ENCODE data around the gene SRGAP3.

DNA sequence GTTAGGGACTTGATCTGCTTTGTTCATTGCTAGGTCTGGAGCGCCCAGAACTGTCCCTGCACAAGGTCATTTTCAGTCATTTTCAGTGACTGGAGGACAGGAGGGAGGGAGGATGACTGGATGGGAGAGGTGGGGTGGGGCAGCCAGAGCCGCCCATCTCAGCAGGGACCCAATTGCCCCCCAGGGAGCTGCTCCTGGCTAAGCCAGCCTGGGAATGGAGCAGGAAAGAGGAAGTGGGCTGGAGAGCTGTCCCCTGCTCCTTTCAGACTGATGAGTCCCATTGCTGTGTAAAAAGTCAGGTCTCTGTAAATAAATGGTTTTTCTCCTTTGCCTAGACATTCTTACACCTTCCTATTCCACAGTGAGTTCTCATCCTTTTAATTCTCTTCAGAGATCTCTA, 187.8 kb downstream of the SRGAP3 start:
- TF ChIP-seq POLR2AphosphoS5 (IDR thresholded peaks at IDR 0.05) (no peak), EP300 (IDR thresholded peaks at IDR 0.05) (no peak), POLR2A (IDR thresholded peaks at IDR 0.05) (no peak)
- TF ChIP-seq, protein P1, sequence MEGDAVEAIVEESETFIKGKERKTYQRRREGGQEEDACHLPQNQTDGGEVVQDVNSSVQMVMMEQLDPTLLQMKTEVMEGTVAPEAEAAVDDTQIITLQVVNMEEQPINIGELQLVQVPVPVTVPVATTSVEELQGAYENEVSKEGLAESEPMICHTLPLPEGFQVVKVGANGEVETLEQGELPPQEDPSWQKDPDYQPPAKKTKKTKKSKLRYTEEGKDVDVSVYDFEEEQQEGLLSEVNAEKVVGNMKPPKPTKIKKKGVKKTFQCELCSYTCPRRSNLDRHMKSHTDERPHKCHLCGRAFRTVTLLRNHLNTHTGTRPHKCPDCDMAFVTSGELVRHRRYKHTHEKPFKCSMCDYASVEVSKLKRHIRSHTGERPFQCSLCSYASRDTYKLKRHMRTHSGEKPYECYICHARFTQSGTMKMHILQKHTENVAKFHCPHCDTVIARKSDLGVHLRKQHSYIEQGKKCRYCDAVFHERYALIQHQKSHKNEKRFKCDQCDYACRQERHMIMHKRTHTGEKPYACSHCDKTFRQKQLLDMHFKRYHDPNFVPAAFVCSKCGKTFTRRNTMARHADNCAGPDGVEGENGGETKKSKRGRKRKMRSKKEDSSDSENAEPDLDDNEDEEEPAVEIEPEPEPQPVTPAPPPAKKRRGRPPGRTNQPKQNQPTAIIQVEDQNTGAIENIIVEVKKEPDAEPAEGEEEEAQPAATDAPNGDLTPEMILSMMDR (IDR thresholded peaks at IDR 0.05), result no peak
